ENCODE data around the gene GLRX.
"Not testable (repeated sequence)": the region's sequence is repeated elsewhere in the genome, so short reads cannot be mapped to it uniquely, and the experiment has no call there.

The GLRX gene

GRCh38 chr5:95837492-95837891 is 15.0 kb upstream of the GLRX start:
- H3K27me3 ChIP-seq (ENCODE audit: insufficient read depth, low read depth, severe bottlenecking) = no peaks in the 10 kb centered on the region
- DNase-seq = no peak
- H3K27ac ChIP-seq = no peak overlapping the region
- no peak overlapping the region for H3K4me3 ChIP-seq (ENCODE audit: low read depth, low read length)
- H3K36me3 ChIP-seq = no peaks in the 10 kb centered on the region
- no peaks in the 10 kb centered on the region for H3K9me3 ChIP-seq (ENCODE audit: severe bottlenecking)
- no peak for TF ChIP-seq CTCF (IDR thresholded peaks at IDR 0.05; ENCODE audit: low read depth, low read length)

DNA sequence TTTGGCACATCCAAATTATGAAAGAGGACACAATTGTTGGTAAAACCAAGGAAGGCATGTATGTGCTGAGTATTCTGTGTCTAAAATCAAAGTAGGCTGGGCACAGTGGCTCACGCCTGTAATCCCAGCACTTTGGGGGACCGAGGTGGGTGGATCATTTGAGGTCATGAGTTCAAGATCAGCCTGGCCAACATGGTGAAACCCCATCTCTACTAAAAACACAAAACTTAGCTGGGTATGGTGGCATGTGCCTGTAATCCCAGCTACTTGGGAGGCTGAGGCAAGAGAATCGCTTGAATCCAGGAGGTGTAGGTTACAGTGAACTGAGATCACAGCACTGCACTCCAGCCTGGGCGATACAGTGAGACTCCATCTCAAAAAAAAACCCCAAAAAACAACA is 14.4 kb upstream of the GLRX start:
- not testable (repeated sequence) for DNase-seq; H3K36me3 ChIP-seq; H3K9me3 ChIP-seq (ENCODE audit: severe bottlenecking); H3K27me3 ChIP-seq (ENCODE audit: insufficient read depth, low read depth, severe bottlenecking); H3K27ac ChIP-seq; H3K4me3 ChIP-seq (ENCODE audit: low read depth, low read length)

DNA sequence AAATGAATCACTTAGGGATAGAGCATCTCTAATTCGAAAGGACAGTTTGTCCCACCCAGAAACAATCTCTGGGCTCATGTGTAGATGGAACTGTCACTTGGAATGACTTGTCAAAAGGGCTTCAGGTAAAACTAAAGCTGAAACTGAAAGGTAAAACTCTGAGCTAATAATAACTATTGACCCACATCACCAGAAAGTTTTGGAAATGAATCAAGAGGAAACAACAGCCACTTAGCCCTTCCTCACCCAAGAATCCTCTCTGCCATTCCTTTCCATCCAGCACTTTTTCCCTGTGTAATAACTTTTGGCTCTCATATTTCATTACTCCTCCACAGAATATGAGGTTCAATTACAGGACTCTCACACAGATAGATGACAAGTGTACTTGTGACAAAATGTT is 14.0 kb upstream of the GLRX start:
- H3K4me3 ChIP-seq (ENCODE audit: low read depth, low read length) = no peak overlapping the region
- no peak overlapping the region for H3K27ac ChIP-seq
- TF ChIP-seq CTCF (IDR thresholded peaks at IDR 0.05; ENCODE audit: low read depth, low read length) = no peak

GRCh38 chr5:95835682-95836385 is 13.3 kb upstream of the GLRX start:
- no peak for TF ChIP-seq CTCF (IDR thresholded peaks at IDR 0.05; ENCODE audit: low read depth, low read length)
- Histone ChIP-seq H3K27ac (no peak overlapping the region), H3K9me3 (ENCODE audit: severe bottlenecking) (no peaks in the 10 kb centered on the region), H3K4me3 (ENCODE audit: low read depth, low read length) (no peak overlapping the region), H3K36me3 (no peaks in the 10 kb centered on the region), H3K27me3 (ENCODE audit: insufficient read depth, low read depth, severe bottlenecking) (no peaks in the 10 kb centered on the region)
- DNase-seq = no peak

More for the DNA sequence above, 14.0 kb upstream of the GLRX start:
- no peaks in the 10 kb centered on the region for H3K36me3 ChIP-seq
- no peaks in the 10 kb centered on the region for H3K9me3 ChIP-seq (ENCODE audit: severe bottlenecking)
- no peaks in the 10 kb centered on the region for H3K27me3 ChIP-seq (ENCODE audit: insufficient read depth, low read depth, severe bottlenecking)
- DNase-seq = no peak

DNA sequence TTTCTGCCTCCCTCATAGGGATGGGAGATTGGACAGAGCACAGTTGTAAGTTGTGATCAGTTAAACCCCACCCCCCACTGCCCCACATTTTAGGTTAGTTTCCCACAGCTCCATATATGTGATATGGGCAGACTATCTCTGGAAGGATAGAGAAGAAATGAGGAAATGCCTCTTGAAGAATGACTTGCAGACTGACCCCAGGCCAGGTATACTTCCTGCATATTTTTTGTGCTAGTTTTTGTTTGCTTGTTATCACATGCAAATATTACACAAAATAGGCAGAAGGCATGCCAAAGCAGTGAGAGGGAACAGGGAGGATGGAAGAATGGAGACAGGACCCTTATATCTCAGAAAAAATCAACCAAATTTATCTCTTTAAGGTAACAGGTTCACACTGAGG is 10.1 kb upstream of the GLRX start:
- no peak for DNase-seq
- no peak overlapping the region for H3K4me3 ChIP-seq (ENCODE audit: low read depth, low read length)
- H3K27me3 ChIP-seq (ENCODE audit: insufficient read depth, low read depth, severe bottlenecking) = no peaks in the 10 kb centered on the region
- TF ChIP-seq CTCF (IDR thresholded peaks at IDR 0.05; ENCODE audit: low read depth, low read length) = no peak
- no peak overlapping the region for H3K27ac ChIP-seq
- H3K9me3 ChIP-seq (ENCODE audit: severe bottlenecking) = no peaks in the 10 kb centered on the region
- no peaks in the 10 kb centered on the region for H3K36me3 ChIP-seq

DNA sequence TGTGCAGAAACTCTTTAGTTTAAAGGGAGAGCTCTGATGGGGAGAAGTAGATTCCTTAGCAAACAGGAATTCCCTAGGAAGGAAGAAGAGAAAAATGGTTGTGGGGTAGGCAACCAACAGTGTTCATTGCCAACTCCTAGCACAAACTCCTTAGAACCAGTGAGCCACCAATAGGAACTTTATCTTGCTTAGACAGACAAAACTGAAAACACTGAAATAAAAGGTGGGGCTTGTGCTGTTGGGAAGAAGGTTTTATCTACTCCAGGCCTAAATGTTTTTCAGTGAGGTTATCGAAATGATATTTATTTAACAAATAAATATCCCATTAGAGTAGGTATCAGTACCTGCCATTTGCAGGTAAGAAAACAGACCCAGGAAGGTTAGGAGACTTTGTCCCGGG is 7.7 kb upstream of the GLRX start:
- no peak for DNase-seq
- TF ChIP-seq CTCF (IDR thresholded peaks at IDR 0.05; ENCODE audit: low read depth, low read length) = no peak
- H3K27ac ChIP-seq = no peak overlapping the region

More for the DNA sequence above, 7.7 kb upstream of the GLRX start:
- H3K27me3 ChIP-seq (ENCODE audit: insufficient read depth, low read depth, severe bottlenecking) = no peaks in the 10 kb centered on the region
- no peaks in the 10 kb centered on the region for H3K9me3 ChIP-seq (ENCODE audit: severe bottlenecking)
- H3K4me3 ChIP-seq (ENCODE audit: low read depth, low read length) = no peak overlapping the region
- no peaks in the 10 kb centered on the region for H3K36me3 ChIP-seq
